ENCODE measurements around the gene PZP.

DNA sequence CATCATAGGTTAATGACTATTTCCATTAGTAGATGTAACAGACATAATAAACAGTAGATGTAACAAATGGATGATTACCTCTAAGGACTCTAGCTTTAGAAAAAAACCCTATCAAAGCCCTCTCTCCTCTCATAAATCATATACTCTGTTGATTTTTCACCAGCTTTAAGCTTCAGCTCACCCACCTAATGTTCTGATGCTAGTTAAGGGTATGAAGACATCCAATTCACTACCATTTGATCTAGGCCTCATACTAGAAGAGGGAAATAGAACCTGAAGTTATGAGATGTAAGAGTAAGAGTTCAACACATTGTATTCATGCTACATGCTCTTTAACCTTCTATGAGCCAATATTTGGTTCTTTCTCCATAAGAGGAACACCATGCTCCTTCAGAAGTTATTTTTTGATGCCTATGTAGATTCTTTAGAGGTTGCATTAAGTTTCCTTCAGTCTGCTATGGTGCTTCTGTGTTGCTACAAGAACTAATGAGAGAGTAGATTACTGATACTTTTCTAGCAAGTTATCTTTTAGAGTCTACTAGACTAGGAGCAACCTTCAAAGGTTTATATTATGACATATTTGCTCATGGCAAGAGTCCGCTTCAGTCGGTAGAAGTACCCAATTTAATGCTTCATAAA is 108.5 kb downstream of the PZP start:
- TF ChIP-seq NFIC (IDR thresholded peaks at IDR 0.05; ENCODE audit: low read depth, low read length), result no peak
- TF ChIP-seq NR2C2 (IDR thresholded peaks at IDR 0.05; ENCODE audit: borderline replicate concordance, control insufficient read depth, insufficient read length, low read depth), result no peak
- TF ChIP-seq CEBPB (IDR thresholded peaks at IDR 0.05; ENCODE audit: borderline replicate concordance in 1 of 2, low read depth in 2 of 2, low read length in 2 of 2), result no peak
- TF ChIP-seq KDM1A (IDR thresholded peaks at IDR 0.05; ENCODE audit: borderline replicate concordance), result no peak
